ENCODE data around the gene NFE2L2.
"Not testable (repeated sequence)": the region's sequence is repeated elsewhere in the genome, so short reads cannot be mapped to it uniquely, and the experiment has no call there.

The NFE2L2 gene

GRCh38 chr2:177232098-177232704, 32.3 kb downstream of the NFE2L2 start:
- DNase-seq, result no peak

GRCh38 chr2:177231270-177231669, 33.3 kb downstream of the NFE2L2 start:
- no peak for DNase-seq

DNA sequence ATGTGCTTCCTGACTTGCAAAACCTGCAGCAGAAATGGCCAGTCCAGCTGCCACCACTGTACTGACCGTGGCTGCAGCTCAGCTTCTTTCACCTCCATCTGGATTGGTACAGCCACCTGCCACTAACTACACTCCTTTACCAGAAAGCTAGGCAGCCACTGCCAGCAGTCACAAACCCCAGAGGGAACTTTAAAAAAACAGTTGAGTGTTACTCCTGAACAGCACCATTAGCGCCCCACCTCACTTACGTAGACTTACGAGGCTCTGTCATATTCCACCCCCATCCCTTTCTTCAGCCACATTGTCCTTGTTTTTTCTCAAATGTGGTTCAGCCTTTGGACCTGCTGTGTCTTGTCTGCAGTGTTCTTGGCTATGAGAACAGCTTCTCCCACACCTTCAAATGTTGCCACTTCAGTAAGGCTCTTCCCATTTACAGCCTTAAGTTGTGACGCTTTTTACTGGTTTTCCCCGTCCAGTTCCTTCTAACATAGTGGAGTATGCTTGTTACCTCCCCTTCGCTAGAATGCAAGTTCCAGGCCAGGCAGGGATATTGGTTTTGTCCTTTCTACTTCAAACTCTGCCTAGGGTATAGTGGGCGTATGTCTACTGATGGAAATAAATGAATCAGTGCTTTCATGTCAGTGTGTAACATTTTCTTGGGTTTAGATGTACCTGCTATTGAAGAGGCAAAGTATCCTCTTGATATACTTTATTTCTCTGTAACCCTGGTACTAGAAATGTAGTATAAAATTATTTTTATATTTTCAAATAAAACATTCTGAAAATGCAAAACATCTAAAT, 34.9 kb downstream of the NFE2L2 start:
- no peak for DNase-seq

- no peak for DNase-seq
Observed at GRCh38 chr2:177225965-177226360, 38.6 kb downstream of the NFE2L2 start.

GRCh38 chr2:177223436-177223835, 41.1 kb downstream of the NFE2L2 start:
- DNase-seq, result not testable (repeated sequence)

DNA sequence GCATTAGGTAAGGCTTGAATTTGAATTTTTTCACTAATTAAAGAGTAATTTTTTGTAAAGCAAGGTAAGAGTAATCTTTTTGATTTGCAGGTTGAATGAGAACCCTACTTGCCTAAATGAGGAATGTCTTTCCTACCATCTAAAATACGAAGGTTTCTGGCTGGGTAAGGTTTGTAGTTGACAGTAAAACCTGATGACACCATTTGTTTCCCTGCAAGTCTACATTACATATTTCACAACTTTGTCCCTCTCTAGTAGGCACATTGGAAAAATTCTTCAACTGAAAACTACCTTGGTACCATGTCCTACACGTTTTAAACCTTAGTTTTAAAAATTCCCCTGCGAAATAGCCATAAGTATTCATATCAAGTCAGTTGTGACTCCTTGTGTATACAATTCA, 42.6 kb downstream of the NFE2L2 start:
- DNase-seq, result no peak

DNA sequence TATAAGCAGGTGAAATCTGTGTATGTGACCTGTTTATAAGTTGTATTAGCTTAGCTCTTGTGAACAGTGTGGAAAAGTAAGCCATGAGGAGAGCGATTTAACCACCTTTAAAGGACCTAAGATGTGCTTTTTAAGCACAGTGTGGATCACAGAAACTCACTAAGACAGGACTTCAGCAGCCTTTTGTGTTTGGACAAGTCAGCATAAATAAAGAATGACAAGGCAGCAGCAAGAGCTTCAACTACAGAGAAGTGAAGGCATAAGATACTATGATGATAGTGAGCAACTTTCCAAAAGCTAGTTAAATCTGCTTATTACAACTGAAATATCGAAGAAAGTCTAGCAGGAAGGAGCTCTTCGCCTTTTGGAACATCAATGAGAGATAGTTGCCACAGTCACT, 43.0 kb downstream of the NFE2L2 start:
- no peak for DNase-seq

DNA sequence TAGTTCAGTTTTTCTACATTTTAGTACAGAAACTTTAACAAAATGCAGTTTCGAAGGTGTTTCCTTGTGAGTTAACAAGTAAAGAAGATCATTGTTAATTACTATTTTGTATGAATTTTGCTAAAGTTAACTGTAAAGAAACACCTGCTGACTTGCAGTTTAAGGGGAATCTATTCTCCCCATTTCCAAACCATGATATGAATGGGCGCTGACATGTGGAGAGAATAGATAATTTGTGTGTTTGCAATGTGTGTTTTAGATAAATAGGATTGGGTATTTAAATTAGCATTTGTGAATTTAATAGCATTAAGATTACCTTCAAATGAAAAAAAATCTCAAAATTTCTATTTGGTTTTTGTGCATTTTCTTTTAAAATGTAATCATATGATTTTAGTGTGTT, 44.7 kb downstream of the NFE2L2 start:
- DNase-seq, result not testable (repeated sequence)

- DNase-seq, result no peak
Observed at GRCh38 chr2:177217247-177217843, 47.2 kb downstream of the NFE2L2 start.

DNA sequence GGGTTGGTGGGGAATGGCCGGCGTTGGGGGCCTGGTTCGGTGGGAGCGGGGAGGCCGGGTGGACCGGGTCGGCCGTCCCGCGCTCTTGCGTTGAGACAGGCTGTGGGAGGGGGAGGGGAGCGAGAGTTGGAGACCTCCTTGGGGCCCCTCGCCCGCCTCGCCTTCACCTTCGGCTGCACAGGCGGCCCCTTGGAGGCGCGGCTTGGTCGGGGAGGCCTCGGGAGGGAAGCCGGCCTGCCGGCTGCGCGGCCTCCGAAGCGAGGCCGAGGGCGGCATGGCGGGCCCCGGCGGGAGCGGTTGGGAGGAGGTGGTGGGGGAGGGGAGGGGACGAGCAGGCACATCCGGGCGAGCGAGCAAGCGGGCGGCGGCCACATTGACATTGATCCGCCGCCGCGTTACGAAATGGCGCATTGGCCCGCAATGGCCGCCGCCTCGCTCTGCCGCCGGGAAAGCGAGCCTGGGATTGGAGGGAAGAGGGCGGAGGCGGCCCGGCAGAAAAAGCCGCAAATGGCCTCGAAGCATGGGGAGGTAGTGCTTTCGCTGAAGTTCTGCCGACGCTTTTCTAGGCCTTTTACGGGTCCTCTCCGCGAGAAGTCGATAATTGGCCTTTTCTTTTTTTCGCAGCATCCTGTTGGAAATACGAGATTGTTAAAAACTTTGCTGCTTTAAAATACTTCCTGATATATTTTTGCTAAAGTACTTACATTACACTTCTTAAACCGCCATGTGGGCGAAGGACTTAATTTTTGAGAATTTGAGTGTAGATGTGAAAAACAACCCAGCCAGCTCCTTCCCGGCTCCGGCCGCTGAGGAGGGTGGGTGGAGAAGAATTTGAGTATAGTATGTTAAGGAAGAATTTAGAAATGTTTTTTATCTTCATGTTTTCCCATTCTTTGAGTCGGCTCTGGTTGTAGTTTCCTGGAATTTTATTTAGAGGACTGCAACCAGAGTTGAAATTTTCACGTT, 51.4 kb downstream of the NFE2L2 start:
- DNase-seq, result peak; percentile 92 to 94

GRCh38 chr2:177212106-177212890, 52.2 kb downstream of the NFE2L2 start, which contains the start of gene HNRNPA3:
HNRNPA3 (plus strand) TSS chr2:177212794; CDS start chr2:177212800, 6 bp downstream.
- DNase-seq, result peak; percentile 100

DNA sequence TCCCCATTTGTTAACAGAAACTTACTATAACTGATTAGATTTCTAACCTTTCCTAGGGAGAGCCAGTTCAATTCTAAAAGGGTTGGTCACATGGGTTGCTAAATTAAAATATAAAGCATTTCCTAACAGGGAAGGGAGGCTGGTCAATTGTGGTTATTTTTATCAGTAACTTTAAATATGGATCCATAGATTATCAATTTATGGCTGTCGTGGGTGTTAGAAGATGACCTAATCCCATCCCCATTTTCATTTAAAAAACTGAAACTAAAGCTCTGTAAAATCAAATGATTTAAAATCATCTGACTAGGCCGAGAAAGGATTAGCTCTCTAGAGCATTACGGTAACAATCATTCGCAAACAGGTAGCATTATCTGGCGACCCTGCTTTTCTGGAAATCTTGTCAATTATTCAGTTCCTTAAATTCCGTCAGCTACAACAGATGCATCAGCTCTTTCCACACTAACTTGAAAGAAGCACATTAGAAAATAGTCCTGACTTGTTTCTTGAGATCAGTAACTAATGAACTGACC, 52.9 kb downstream of the NFE2L2 start:
- no peak for DNase-seq

GRCh38 chr2:177211169-177211568, 53.4 kb downstream of the NFE2L2 start:
- no peak for DNase-seq

- DNase-seq, result no peak
Observed at GRCh38 chr2:177207101-177207500, 57.4 kb downstream of the NFE2L2 start.

DNA sequence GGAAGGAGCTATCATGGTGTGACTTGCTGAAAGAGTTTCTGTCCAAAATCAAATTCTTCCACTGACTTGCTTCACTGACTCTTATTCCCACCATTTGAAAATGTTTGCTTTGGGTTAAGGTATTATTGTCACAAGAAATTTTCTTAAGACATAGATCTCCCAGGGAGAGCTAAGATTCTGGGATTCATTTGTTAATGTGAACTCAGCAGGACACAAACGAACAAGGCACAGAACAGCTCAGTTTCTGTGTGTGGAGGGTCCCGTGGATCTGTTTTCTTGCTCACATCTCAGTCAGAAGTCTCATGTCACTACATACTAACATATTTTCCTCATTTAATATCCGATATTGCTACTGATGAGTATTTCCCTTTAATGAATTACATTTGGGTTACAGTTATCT, 60.1 kb downstream of the NFE2L2 start:
- no peak for DNase-seq

DNA sequence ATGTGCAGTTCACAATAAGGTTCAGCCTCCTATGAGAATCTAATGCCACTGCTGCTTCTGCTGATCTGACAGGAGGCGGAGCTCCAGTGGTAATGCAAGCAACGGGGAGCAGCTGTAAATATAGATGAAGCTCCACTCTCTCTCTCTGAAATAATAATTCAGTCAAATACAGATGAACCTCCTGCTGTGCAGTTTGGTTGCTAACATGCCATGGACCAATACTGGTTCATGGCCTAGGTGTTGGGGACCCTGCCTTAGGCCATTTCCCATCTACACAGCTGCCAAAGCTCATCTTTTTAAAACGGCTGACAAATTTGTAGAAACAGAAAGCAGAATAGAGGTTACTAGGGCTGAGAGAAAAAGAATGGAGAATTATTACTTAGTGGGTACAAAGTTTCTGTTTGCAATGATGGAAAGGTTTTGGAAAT, 62.6 kb downstream of the NFE2L2 start:
- DNase-seq, result no peak

- DNase-seq, result not testable (repeated sequence)
Observed at GRCh38 chr2:177200419-177200818, 64.1 kb downstream of the NFE2L2 start.

DNA sequence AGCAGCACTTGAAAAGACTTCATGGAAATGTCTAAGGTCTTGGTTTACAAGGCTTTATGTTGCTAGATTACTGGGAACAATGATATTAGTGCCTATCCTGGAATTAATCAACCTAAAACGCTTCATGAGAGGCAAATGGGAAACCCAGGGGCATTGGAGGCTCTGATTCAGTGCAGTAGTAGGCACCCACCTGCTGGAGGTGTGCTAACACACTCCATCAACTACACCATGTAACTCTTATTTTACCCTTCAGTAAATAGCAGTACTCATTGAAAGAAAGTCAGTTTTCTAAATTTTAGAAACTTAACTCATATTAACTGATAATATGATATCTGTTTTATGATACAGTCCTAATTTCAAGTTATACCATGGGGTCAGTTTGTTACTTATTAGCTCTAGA, 69.3 kb downstream of the NFE2L2 start:
- no peak for DNase-seq

DNA sequence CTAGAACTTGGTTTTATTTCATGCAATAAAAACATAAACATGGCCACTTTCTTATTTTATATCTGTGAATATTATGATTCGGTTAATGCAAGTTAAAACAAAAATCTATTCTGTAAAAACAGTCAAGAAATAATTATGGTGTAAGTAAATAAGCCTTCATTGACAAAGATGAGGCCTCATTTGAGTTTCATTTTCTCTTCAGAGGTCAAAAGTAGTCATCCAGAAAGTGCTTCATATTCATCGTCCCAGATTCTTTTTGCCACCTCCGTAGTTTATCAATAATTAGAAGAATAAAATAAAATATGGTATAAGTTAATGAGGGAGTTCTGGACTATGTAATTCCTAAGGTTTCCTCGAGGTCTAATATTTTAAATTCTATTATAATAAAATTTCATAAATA, 71.3 kb downstream of the NFE2L2 start:
- no peak for DNase-seq

DNA sequence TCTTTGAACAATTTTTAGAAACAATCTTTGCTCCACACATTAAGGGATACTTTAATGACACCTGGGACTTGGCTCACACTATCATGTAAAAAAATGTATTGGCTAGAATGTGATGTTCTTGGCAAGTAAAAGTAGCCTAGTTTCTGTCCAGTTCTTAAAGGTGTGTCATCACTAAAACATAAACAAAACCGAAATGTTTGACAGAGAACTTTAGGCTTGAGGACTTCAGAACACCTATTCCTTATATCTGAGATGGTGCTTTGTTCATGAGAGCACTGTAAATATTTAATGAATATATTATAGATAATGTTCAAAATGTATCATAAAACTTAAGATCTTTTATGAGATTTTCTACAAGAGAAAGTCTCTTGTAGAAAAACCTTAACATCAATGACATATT, 71.7 kb downstream of the NFE2L2 start:
- no peak for DNase-seq

- DNase-seq, result no peak
Observed at GRCh38 chr2:177190941-177191340, 73.6 kb downstream of the NFE2L2 start.

Measured in CD4-positive, alpha-beta T cell treated with Interferon alpha-2 for 1 hour (primary cell).